Right forelimb (tissue), 1 donor: ENCODE data around the gene RP9.
"Not testable (repeated sequence)": the region's sequence is repeated elsewhere in the genome, so short reads cannot be mapped to it uniquely, and the experiment has no call there.

ENCODE experiments used
- DNase-seq: peaks from one replicate; pipeline ENCODE4 v3.0.0-alpha.2; 2018

The RP9 gene

GRCh38 chr7:33100770-33101169, 8.4 kb downstream of the RP9 start:
- DNase-seq: no peak

GRCh38 chr7:33099154-33099940, 9.9 kb downstream of the RP9 start:
- no peak for DNase-seq

- DNase-seq: not testable (repeated sequence)
Measured at GRCh38 chr7:33094745-33095275, 14.4 kb downstream of the RP9 start.

- DNase-seq: no peak
Measured at GRCh38 chr7:33093266-33093665, 15.9 kb downstream of the RP9 start.

- no peak for DNase-seq
Measured at GRCh38 chr7:33091641-33092191, 17.5 kb downstream of the RP9 start.

GRCh38 chr7:33091111-33091531, 18.1 kb downstream of the RP9 start:
- no peak for DNase-seq

- DNase-seq: no peak
Measured at GRCh38 chr7:33089142-33089541, 20.1 kb downstream of the RP9 start.

- no peak for DNase-seq
Measured at GRCh38 chr7:33087858-33088257, 21.3 kb downstream of the RP9 start.

- no peak for DNase-seq
Measured at GRCh38 chr7:33087356-33087755, 21.8 kb downstream of the RP9 start.

- no peak for DNase-seq
Measured at GRCh38 chr7:33079763-33080690, 29.2 kb downstream of the RP9 start.

GRCh38 chr7:33079096-33079495, 30.1 kb downstream of the RP9 start:
- no peak for DNase-seq

GRCh38 chr7:33076737-33077136, 32.5 kb downstream of the RP9 start:
- DNase-seq: no peak

GRCh38 chr7:33075818-33076518, 33.2 kb downstream of the RP9 start:
- no peak for DNase-seq

- DNase-seq: no peak
Measured at GRCh38 chr7:33073243-33073642, 36.0 kb downstream of the RP9 start.

- DNase-seq: no peak
Measured at GRCh38 chr7:33072471-33072870, 36.7 kb downstream of the RP9 start.

GRCh38 chr7:33070831-33071230, 38.4 kb downstream of the RP9 start:
- no peak for DNase-seq

GRCh38 chr7:33070277-33070676, 38.9 kb downstream of the RP9 start:
- DNase-seq: no peak

GRCh38 chr7:33067921-33068320, 41.3 kb downstream of the RP9 start:
- no peak for DNase-seq

- no peak for DNase-seq
Measured at GRCh38 chr7:33066771-33067170, 42.4 kb downstream of the RP9 start.

- no peak for DNase-seq
Measured at GRCh38 chr7:33065981-33066380, 43.2 kb downstream of the RP9 start.

GRCh38 chr7:33062782-33063443, 46.3 kb downstream of the RP9 start:
- DNase-seq: peak; percentile 98
